ENCODE results near the gene ANO4.

Gene ANO4

GRCh38 chr12:101038289-101038871, 243.8 kb downstream of the ANO4 start:
- no peak overlapping the region for H3K4me3 ChIP-seq (ENCODE audit: low read depth, low read length)
- in situ Hi-C loops (cut with HindIII; ENCODE audit: low sequenced_read_pairs): no loop called here
- TF ChIP-seq CTCF (IDR thresholded peaks at IDR 0.05; ENCODE audit: low read depth, low read length): no peak
- DNase-seq (ENCODE audit: low read depth, low spot score): no peak

- no peak overlapping the region for H3K4me3 ChIP-seq (ENCODE audit: low read depth, low read length)
- in situ Hi-C loops (cut with HindIII; ENCODE audit: low sequenced_read_pairs): no loop called here
- TF ChIP-seq CTCF (IDR thresholded peaks at IDR 0.05; ENCODE audit: low read depth, low read length): no peak
- no peak for DNase-seq (ENCODE audit: low read depth, low spot score)
These were observed 245.4 kb downstream of the ANO4 start for GRCh38 chr12:101039848-101040531.

- in situ Hi-C loops (cut with HindIII; ENCODE audit: low sequenced_read_pairs): no loop called here
- TF ChIP-seq CTCF (IDR thresholded peaks at IDR 0.05; ENCODE audit: low read depth, low read length): no peak
- DNase-seq (ENCODE audit: low read depth, low spot score): no peak
- H3K4me3 ChIP-seq (ENCODE audit: low read depth, low read length): no peak overlapping the region
These were observed 246.4 kb downstream of the ANO4 start for GRCh38 chr12:101040936-101041335.

- no peak for TF ChIP-seq CTCF (IDR thresholded peaks at IDR 0.05; ENCODE audit: low read depth, low read length)
- DNase-seq (ENCODE audit: low read depth, low spot score): no peak
- H3K4me3 ChIP-seq (ENCODE audit: low read depth, low read length): no peak overlapping the region
- in situ Hi-C loops (cut with HindIII; ENCODE audit: low sequenced_read_pairs): no loop called here
These were observed 247.6 kb downstream of the ANO4 start for GRCh38 chr12:101042211-101042610.

- no peak for DNase-seq (ENCODE audit: low read depth, low spot score)
- TF ChIP-seq CTCF (IDR thresholded peaks at IDR 0.05; ENCODE audit: low read depth, low read length): no peak
- H3K4me3 ChIP-seq (ENCODE audit: low read depth, low read length): no peak overlapping the region
- in situ Hi-C loops (cut with HindIII; ENCODE audit: low sequenced_read_pairs): no loop called here
These were observed 250.0 kb downstream of the ANO4 start for GRCh38 chr12:101044512-101045059.

GRCh38 chr12:101045486-101046464, 251.2 kb downstream of the ANO4 start:
- in situ Hi-C loops (cut with HindIII; ENCODE audit: low sequenced_read_pairs): no loop called here
- DNase-seq (ENCODE audit: low read depth, low spot score): no peak
- TF ChIP-seq CTCF (IDR thresholded peaks at IDR 0.05; ENCODE audit: low read depth, low read length): no peak
- H3K4me3 ChIP-seq (ENCODE audit: low read depth, low read length): no peak overlapping the region
